Left ventricle myocardium inferior (tissue), 1 donor: ENCODE measurements around the gene CSH1. TPM values are rescaled to one million over a fixed set of nuclear protein-coding genes. Genes with fewer than 3 reads are reported as not detected.
"Not testable (repeated sequence)": the region's sequence is repeated elsewhere in the genome, so short reads cannot be mapped to it uniquely, and the experiment has no call there.

ENCODE experiments used
- DNase-seq: peaks from one replicate; pipeline ENCODE4 v3.0.0-alpha.2; 2020
- H3K27ac ChIP-seq: fragments of 200-600 bp; replicated peaks from 2 replicates; pipeline ENCODE4 v1.8.0; 2021
- H3K27me3 ChIP-seq: fragments of 200-600 bp; 2 replicates; pipeline ENCODE4 v1.8.0; 2021; ENCODE audit warnings: low read depth
- H3K36me3 ChIP-seq: fragments of 200-600 bp; 2 replicates; pipeline ENCODE4 v1.8.0; 2021
- H3K4me1 ChIP-seq: fragments of 200-600 bp; 2 replicates; pipeline ENCODE4 v1.8.0; 2021
- H3K4me3 ChIP-seq: fragments of 200-600 bp; 2 replicates; pipeline ENCODE4 v1.8.0; 2021; ENCODE audit warnings: mild to moderate bottlenecking, moderate library complexity
- H3K9me3 ChIP-seq: fragments of 200-600 bp; replicated peaks from 2 replicates; pipeline ENCODE4 v1.8.0; 2021
- intact Hi-C: fragments of 100-400 bp; cut with micrococcal nuclease; formaldehyde crosslinking; loops from one replicate; pipeline ENCODE4 v1.11.0; 2022
- total RNA-seq: library from RNA; stranded (reverse); fragmentation: NEBNext Ultra II Directional; extraction: Animal tissue kit (Norgen Biotek cat#: 25700); gene quantifications from one replicate; pipeline ENCODE4 v1.2.1, GENCODE V29; 2021
- TF ChIP-seq, protein P1 (sequence below): fragments of 200-600 bp; IDR thresholded peaks from 2 replicates; pipeline ENCODE4 v1.8.0; 2021; ENCODE audit warnings: antibody characterized with exemption, mild to moderate bottlenecking, borderline replicate concordance
- donor health status: DM: no; HTN: yes; CAD: no; lungs with severe emphysema.

Gene CSH1
- total RNA-seq, 1 donor from 2014 or later = not detected

DNA sequence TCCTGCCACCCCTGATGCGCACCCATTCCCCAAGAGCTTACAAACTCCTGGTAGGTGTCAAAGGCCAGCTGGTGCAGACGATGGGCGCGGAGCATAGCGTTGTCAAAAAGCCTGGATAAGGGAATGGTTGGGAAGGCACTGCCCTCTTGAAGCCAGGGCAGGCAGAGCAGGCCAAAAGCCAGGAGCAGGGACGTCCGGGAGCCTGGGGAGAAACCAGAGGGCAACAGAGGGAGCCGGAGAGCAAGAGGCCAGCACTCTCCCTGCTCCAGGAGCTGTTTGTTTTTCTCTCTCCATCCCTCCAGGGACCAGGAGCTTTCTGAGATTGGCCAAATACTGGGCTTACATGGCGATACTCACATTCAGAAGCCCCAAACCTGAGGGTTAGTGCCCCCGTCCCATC lies 21.9 kb upstream of the CSH1 start:
- intact Hi-C loops = loop anchor here (10.0 kb wide), 1 partner anchor 106 kb away; the partner anchor contains the start of gene ICAM2
- Histone ChIP-seq H3K9me3 (no peaks in the 10 kb centered on the region), H3K27me3 (peaks cover 18% of the 10 kb centered on the region), H3K27ac (no peak overlapping the region), H3K4me3 (no peak overlapping the region), H3K4me1 (peaks cover 6% of the 10 kb centered on the region), H3K36me3 (no peaks in the 10 kb centered on the region)
- TF ChIP-seq, protein P1, sequence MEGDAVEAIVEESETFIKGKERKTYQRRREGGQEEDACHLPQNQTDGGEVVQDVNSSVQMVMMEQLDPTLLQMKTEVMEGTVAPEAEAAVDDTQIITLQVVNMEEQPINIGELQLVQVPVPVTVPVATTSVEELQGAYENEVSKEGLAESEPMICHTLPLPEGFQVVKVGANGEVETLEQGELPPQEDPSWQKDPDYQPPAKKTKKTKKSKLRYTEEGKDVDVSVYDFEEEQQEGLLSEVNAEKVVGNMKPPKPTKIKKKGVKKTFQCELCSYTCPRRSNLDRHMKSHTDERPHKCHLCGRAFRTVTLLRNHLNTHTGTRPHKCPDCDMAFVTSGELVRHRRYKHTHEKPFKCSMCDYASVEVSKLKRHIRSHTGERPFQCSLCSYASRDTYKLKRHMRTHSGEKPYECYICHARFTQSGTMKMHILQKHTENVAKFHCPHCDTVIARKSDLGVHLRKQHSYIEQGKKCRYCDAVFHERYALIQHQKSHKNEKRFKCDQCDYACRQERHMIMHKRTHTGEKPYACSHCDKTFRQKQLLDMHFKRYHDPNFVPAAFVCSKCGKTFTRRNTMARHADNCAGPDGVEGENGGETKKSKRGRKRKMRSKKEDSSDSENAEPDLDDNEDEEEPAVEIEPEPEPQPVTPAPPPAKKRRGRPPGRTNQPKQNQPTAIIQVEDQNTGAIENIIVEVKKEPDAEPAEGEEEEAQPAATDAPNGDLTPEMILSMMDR = no peak
- DNase-seq = no peak

GRCh38 chr17:63917646-63918045 lies 21.3 kb upstream of the CSH1 start:
- Histone ChIP-seq H3K4me3 (no peak overlapping the region), H3K27ac (no peak overlapping the region), H3K36me3 (no peaks in the 10 kb centered on the region), H3K4me1 (peaks cover 6% of the 10 kb centered on the region), H3K9me3 (no peaks in the 10 kb centered on the region), H3K27me3 (peaks cover 18% of the 10 kb centered on the region)
- intact Hi-C loops = loop anchor here (10.0 kb wide), 1 partner anchor 107 kb away; the partner anchor contains the start of gene ICAM2
- TF ChIP-seq, protein P1 = no peak
- no peak for DNase-seq

GRCh38 chr17:63917206-63917605 lies 20.8 kb upstream of the CSH1 start:
- not testable (repeated sequence) for H3K4me3 ChIP-seq, H3K9me3 ChIP-seq, H3K4me1 ChIP-seq, H3K36me3 ChIP-seq, H3K27ac ChIP-seq, DNase-seq
- intact Hi-C loops = loop anchor here (10.0 kb wide), 1 partner anchor 108 kb away; the partner anchor contains the start of gene ICAM2
- peaks cover 18% of the 10 kb centered on the region for H3K27me3 ChIP-seq

DNA sequence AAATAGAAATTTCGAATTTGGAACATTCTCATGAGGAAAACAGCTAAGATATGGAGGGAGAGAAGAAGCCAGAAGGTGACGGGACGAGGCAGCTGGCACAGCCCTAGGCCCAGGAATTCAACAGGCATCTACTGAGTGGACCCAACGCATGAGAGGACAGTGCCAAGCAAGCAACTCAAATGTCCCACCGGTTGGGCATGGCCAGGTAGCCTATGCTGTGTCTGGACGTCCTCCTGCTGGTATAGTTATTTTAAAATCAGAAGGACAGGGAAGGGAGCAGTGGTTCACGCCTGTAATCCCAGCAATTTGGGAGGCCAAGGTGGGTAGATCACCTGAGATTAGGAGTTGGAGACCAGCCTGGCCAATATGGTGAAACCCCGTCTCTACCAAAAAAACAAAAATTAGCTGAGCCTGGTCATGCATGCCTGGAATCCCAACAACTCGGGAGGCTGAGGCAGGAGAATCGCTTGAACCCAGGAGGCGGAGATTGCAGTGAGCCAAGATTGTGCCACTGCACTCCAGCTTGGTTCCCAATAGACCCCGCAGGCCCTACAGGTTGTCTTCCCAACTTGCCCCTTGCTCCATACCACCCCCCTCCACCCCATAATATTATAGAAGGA lies 20.3 kb upstream of the CSH1 start:
- H3K27ac ChIP-seq = no peak overlapping the region
- peaks cover 18% of the 10 kb centered on the region for H3K27me3 ChIP-seq
- intact Hi-C loops = loop anchor here (10.0 kb wide), 1 partner anchor 108 kb away; the partner anchor contains the start of gene ICAM2
- H3K9me3 ChIP-seq = no peaks in the 10 kb centered on the region
- TF ChIP-seq, protein P1 = no peak
- no peaks in the 10 kb centered on the region for H3K36me3 ChIP-seq
- H3K4me3 ChIP-seq = no peak overlapping the region
- DNase-seq = no peak
- H3K4me1 ChIP-seq = peaks cover 6% of the 10 kb centered on the region

- H3K27me3 ChIP-seq = peaks cover 26% of the 10 kb centered on the region
- not testable (repeated sequence) for H3K9me3 ChIP-seq, H3K4me1 ChIP-seq, DNase-seq, H3K4me3 ChIP-seq, H3K36me3 ChIP-seq, H3K27ac ChIP-seq
- intact Hi-C loops = loop anchor here (10.0 kb wide), 1 partner anchor 109 kb away; the partner anchor contains the start of gene ICAM2
Observed at GRCh38 chr17:63915753-63916152, 19.4 kb upstream of the CSH1 start.

DNA sequence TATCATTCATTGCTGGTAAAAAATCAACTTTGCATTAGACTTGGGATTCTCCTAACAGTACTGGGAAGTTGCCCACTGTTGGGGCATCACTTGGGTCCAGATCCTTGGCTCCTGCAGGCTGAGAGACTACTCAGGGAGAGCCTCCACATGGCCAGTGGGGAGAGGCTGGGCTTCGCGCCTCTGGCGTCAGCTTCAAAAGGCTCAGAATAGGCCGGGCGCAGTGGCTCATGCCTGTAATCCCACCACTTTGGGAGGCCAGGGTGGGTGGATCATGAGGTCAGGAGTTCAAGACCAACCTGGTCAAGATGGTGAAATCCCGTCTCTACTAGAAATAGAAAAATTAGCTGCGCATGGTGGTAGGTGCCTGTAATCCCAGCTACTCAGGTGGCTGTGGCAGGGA lies 18.1 kb upstream of the CSH1 start:
- TF ChIP-seq, protein P1 = no peak
- intact Hi-C loops = loop anchor here (10.0 kb wide), 1 partner anchor 110 kb away; the partner anchor contains the start of gene ICAM2
- H3K36me3 ChIP-seq = no peaks in the 10 kb centered on the region
- no peak overlapping the region for H3K4me3 ChIP-seq
- peaks cover 5% of the 10 kb centered on the region for H3K4me1 ChIP-seq
- no peak for DNase-seq
- H3K9me3 ChIP-seq = no peaks in the 10 kb centered on the region
- no peak overlapping the region for H3K27ac ChIP-seq
- H3K27me3 ChIP-seq = peaks cover 38% of the 10 kb centered on the region
